ENCODE data around the gene AHNAK.
"Not testable (repeated sequence)": the region's sequence is repeated elsewhere in the genome, so short reads cannot be mapped to it uniquely, and the experiment has no call there.

Gene AHNAK

GRCh38 chr11:62452261-62452660, 94.3 kb downstream of the AHNAK start:
- H3K4me1 ChIP-seq (ENCODE audit: control insufficient read depth, low read depth, low read length) = no peaks in the 10 kb centered on the region
- H3K79me1 ChIP-seq (ENCODE audit: low read length) = no peaks in the 10 kb centered on the region
- no peak overlapping the region for H2AK5ac ChIP-seq (ENCODE audit: low read length)
- no peak overlapping the region for H3K56ac ChIP-seq (ENCODE audit: low read length)
- no peak overlapping the region for H4K8ac ChIP-seq (ENCODE audit: low read depth, low read length)
- H3K18ac ChIP-seq (ENCODE audit: low read length) = no peak overlapping the region
- H3K23ac ChIP-seq (ENCODE audit: low read length) = no peak overlapping the region
- no peak for DNase-seq
- H3K4me2 ChIP-seq (ENCODE audit: low read length) = no peak overlapping the region
- H3K27ac ChIP-seq (ENCODE audit: low read depth, low read length) = no peak overlapping the region
- no peaks in the 10 kb centered on the region for H3K27me3 ChIP-seq (ENCODE audit: insufficient read depth, low read length, poor library complexity)
- no peak overlapping the region for H3K9ac ChIP-seq (ENCODE audit: low read length)
- no peak overlapping the region for H2BK15ac ChIP-seq (replicated peaks; ENCODE audit: low read depth)
- no peaks in the 10 kb centered on the region for H3K36me3 ChIP-seq (ENCODE audit: control insufficient read depth, insufficient read depth, low read length)
- H3K4ac ChIP-seq (ENCODE audit: low read depth, low read length) = no peak overlapping the region
- H4K5ac ChIP-seq (ENCODE audit: low read length) = no peak overlapping the region
- H2BK120ac ChIP-seq (ENCODE audit: low read depth, low read length) = no peak overlapping the region
- WGBS (ENCODE audit: extremely low coverage, insufficient coverage, low lambda C conversion rate) = no CpG with 5 or more reads among the region's 6 CpGs
- no peaks in the 10 kb centered on the region for H3K79me2 ChIP-seq (ENCODE audit: control insufficient read depth, insufficient read depth, low read length)
- no peak overlapping the region for H3K4me3 ChIP-seq (ENCODE audit: low read length)
- H2BK5ac ChIP-seq (ENCODE audit: low read length) = no peak overlapping the region

GRCh38 chr11:62451241-62451621, 95.4 kb downstream of the AHNAK start:
- no peak overlapping the region for H4K8ac ChIP-seq (ENCODE audit: low read depth, low read length)
- no peak overlapping the region for H3K4ac ChIP-seq (ENCODE audit: low read depth, low read length)
- H3K4me1 ChIP-seq (ENCODE audit: control insufficient read depth, low read depth, low read length) = no peaks in the 10 kb centered on the region
- no peaks in the 10 kb centered on the region for H3K79me2 ChIP-seq (ENCODE audit: control insufficient read depth, insufficient read depth, low read length)
- no peak overlapping the region for H2BK15ac ChIP-seq (replicated peaks; ENCODE audit: low read depth)
- no peak overlapping the region for H2BK120ac ChIP-seq (ENCODE audit: low read depth, low read length)
- H3K4me2 ChIP-seq (ENCODE audit: low read length) = no peak overlapping the region
- no peaks in the 10 kb centered on the region for H3K27me3 ChIP-seq (ENCODE audit: insufficient read depth, low read length, poor library complexity)
- no peak overlapping the region for H3K23ac ChIP-seq (ENCODE audit: low read length)
- no peak overlapping the region for H2BK5ac ChIP-seq (ENCODE audit: low read length)
- no peak overlapping the region for H4K5ac ChIP-seq (ENCODE audit: low read length)
- H3K79me1 ChIP-seq (ENCODE audit: low read length) = no peaks in the 10 kb centered on the region
- no peak overlapping the region for H2AK5ac ChIP-seq (ENCODE audit: low read length)
- H3K36me3 ChIP-seq (ENCODE audit: control insufficient read depth, insufficient read depth, low read length) = no peaks in the 10 kb centered on the region
- H3K56ac ChIP-seq (ENCODE audit: low read length) = no peak overlapping the region
- H3K4me3 ChIP-seq (ENCODE audit: low read length) = no peak overlapping the region
- DNase-seq = no peak
- H3K27ac ChIP-seq (ENCODE audit: low read depth, low read length) = no peak overlapping the region
- no CpG with 5 or more reads among the region's 8 CpGs for WGBS (ENCODE audit: extremely low coverage, insufficient coverage, low lambda C conversion rate)
- H3K9ac ChIP-seq (ENCODE audit: low read length) = no peak overlapping the region
- H3K18ac ChIP-seq (ENCODE audit: low read length) = no peak overlapping the region

GRCh38 chr11:62450543-62451240, 95.9 kb downstream of the AHNAK start:
- Histone ChIP-seq H3K27me3 (ENCODE audit: insufficient read depth, low read length, poor library complexity) (no peaks in the 10 kb centered on the region), H3K18ac (ENCODE audit: low read length) (no peak overlapping the region), H3K9ac (ENCODE audit: low read length) (no peak overlapping the region), H3K4me2 (ENCODE audit: low read length) (no peak overlapping the region), H3K79me1 (ENCODE audit: low read length) (no peaks in the 10 kb centered on the region), H3K79me2 (ENCODE audit: control insufficient read depth, insufficient read depth, low read length) (no peaks in the 10 kb centered on the region), H2AK5ac (ENCODE audit: low read length) (no peak overlapping the region), H3K27ac (ENCODE audit: low read depth, low read length) (no peak overlapping the region), H3K23ac (ENCODE audit: low read length) (no peak overlapping the region), H3K4me1 (ENCODE audit: control insufficient read depth, low read depth, low read length) (no peaks in the 10 kb centered on the region), H3K4ac (ENCODE audit: low read depth, low read length) (no peak overlapping the region), H4K8ac (ENCODE audit: low read depth, low read length) (no peak overlapping the region), H2BK5ac (ENCODE audit: low read length) (no peak overlapping the region), H2BK15ac (replicated peaks; ENCODE audit: low read depth) (no peak overlapping the region), H2BK120ac (ENCODE audit: low read depth, low read length) (no peak overlapping the region), H4K5ac (ENCODE audit: low read length) (no peak overlapping the region), H3K56ac (ENCODE audit: low read length) (peak overlapping the region; percentile 47), H3K4me3 (ENCODE audit: low read length) (no peak overlapping the region), H3K36me3 (ENCODE audit: control insufficient read depth, insufficient read depth, low read length) (no peaks in the 10 kb centered on the region)
- WGBS (ENCODE audit: extremely low coverage, insufficient coverage, low lambda C conversion rate) = no CpG with 5 or more reads among the region's 15 CpGs
- no peak for DNase-seq

- H3K79me1 ChIP-seq (ENCODE audit: low read length); H2BK15ac ChIP-seq (replicated peaks; ENCODE audit: low read depth); H2BK5ac ChIP-seq (ENCODE audit: low read length); H3K4me3 ChIP-seq (ENCODE audit: low read length); H3K36me3 ChIP-seq (ENCODE audit: control insufficient read depth, insufficient read depth, low read length); H3K23ac ChIP-seq (ENCODE audit: low read length); H4K8ac ChIP-seq (ENCODE audit: low read depth, low read length); H3K27ac ChIP-seq (ENCODE audit: low read depth, low read length); H3K56ac ChIP-seq (ENCODE audit: low read length); H3K18ac ChIP-seq (ENCODE audit: low read length); H3K9ac ChIP-seq (ENCODE audit: low read length); H3K79me2 ChIP-seq (ENCODE audit: control insufficient read depth, insufficient read depth, low read length); H2BK120ac ChIP-seq (ENCODE audit: low read depth, low read length); H3K4ac ChIP-seq (ENCODE audit: low read depth, low read length); H3K4me1 ChIP-seq (ENCODE audit: control insufficient read depth, low read depth, low read length); H2AK5ac ChIP-seq (ENCODE audit: low read length); H3K4me2 ChIP-seq (ENCODE audit: low read length); DNase-seq; H3K27me3 ChIP-seq (ENCODE audit: insufficient read depth, low read length, poor library complexity); H4K5ac ChIP-seq (ENCODE audit: low read length): not testable (repeated sequence)
- WGBS (ENCODE audit: extremely low coverage, insufficient coverage, low lambda C conversion rate) = no CpG with 5 or more reads among the region's 7 CpGs
Observed at GRCh38 chr11:62449912-62450311, 96.7 kb downstream of the AHNAK start.

GRCh38 chr11:62449451-62449851, 97.2 kb downstream of the AHNAK start:
- H3K4me1 ChIP-seq (ENCODE audit: control insufficient read depth, low read depth, low read length) = no peaks in the 10 kb centered on the region
- no peak overlapping the region for H3K23ac ChIP-seq (ENCODE audit: low read length)
- no peaks in the 10 kb centered on the region for H3K79me1 ChIP-seq (ENCODE audit: low read length)
- no peak overlapping the region for H3K4me3 ChIP-seq (ENCODE audit: low read length)
- no peak overlapping the region for H3K27ac ChIP-seq (ENCODE audit: low read depth, low read length)
- H4K8ac ChIP-seq (ENCODE audit: low read depth, low read length) = no peak overlapping the region
- H2BK5ac ChIP-seq (ENCODE audit: low read length) = no peak overlapping the region
- H3K36me3 ChIP-seq (ENCODE audit: control insufficient read depth, insufficient read depth, low read length) = no peaks in the 10 kb centered on the region
- H3K27me3 ChIP-seq (ENCODE audit: insufficient read depth, low read length, poor library complexity) = no peaks in the 10 kb centered on the region
- no peak overlapping the region for H2AK5ac ChIP-seq (ENCODE audit: low read length)
- H4K5ac ChIP-seq (ENCODE audit: low read length) = no peak overlapping the region
- H2BK120ac ChIP-seq (ENCODE audit: low read depth, low read length) = no peak overlapping the region
- no peak for DNase-seq
- H3K4ac ChIP-seq (ENCODE audit: low read depth, low read length) = no peak overlapping the region
- WGBS (ENCODE audit: extremely low coverage, insufficient coverage, low lambda C conversion rate) = no CpG with 5 or more reads among the region's 9 CpGs
- no peak overlapping the region for H3K4me2 ChIP-seq (ENCODE audit: low read length)
- H3K9ac ChIP-seq (ENCODE audit: low read length) = no peak overlapping the region
- no peak overlapping the region for H2BK15ac ChIP-seq (replicated peaks; ENCODE audit: low read depth)
- H3K56ac ChIP-seq (ENCODE audit: low read length) = no peak overlapping the region
- no peak overlapping the region for H3K18ac ChIP-seq (ENCODE audit: low read length)
- H3K79me2 ChIP-seq (ENCODE audit: control insufficient read depth, insufficient read depth, low read length) = no peaks in the 10 kb centered on the region

- Histone ChIP-seq H2AK5ac (ENCODE audit: low read length) (no peak overlapping the region), H2BK5ac (ENCODE audit: low read length) (no peak overlapping the region), H3K9ac (ENCODE audit: low read length) (no peak overlapping the region), H4K8ac (ENCODE audit: low read depth, low read length) (no peak overlapping the region), H3K18ac (ENCODE audit: low read length) (no peak overlapping the region), H2BK120ac (ENCODE audit: low read depth, low read length) (no peak overlapping the region), H3K56ac (ENCODE audit: low read length) (no peak overlapping the region), H3K4me3 (ENCODE audit: low read length) (no peak overlapping the region), H2BK15ac (replicated peaks; ENCODE audit: low read depth) (no peak overlapping the region), H3K79me2 (ENCODE audit: control insufficient read depth, insufficient read depth, low read length) (no peaks in the 10 kb centered on the region), H3K27ac (ENCODE audit: low read depth, low read length) (no peak overlapping the region), H3K4me1 (ENCODE audit: control insufficient read depth, low read depth, low read length) (no peaks in the 10 kb centered on the region), H3K4ac (ENCODE audit: low read depth, low read length) (no peak overlapping the region), H3K4me2 (ENCODE audit: low read length) (no peak overlapping the region), H3K79me1 (ENCODE audit: low read length) (no peaks in the 10 kb centered on the region), H4K5ac (ENCODE audit: low read length) (no peak overlapping the region), H3K27me3 (ENCODE audit: insufficient read depth, low read length, poor library complexity) (no peaks in the 10 kb centered on the region), H3K23ac (ENCODE audit: low read length) (no peak overlapping the region), H3K36me3 (ENCODE audit: control insufficient read depth, insufficient read depth, low read length) (no peaks in the 10 kb centered on the region)
- no peak for DNase-seq
- WGBS (ENCODE audit: extremely low coverage, insufficient coverage, low lambda C conversion rate) = no CpG with 5 or more reads among the region's 5 CpGs
Observed at GRCh38 chr11:62446091-62446490, 100.5 kb downstream of the AHNAK start.
